Midbrain (tissue), 1 donor: ENCODE data around the gene MBP.

Experiments used
- DNase-seq: peaks from one replicate; lab custom pipeline; 2025; lab: John Stamatoyannopoulos, UW

MBP gene

DNA sequence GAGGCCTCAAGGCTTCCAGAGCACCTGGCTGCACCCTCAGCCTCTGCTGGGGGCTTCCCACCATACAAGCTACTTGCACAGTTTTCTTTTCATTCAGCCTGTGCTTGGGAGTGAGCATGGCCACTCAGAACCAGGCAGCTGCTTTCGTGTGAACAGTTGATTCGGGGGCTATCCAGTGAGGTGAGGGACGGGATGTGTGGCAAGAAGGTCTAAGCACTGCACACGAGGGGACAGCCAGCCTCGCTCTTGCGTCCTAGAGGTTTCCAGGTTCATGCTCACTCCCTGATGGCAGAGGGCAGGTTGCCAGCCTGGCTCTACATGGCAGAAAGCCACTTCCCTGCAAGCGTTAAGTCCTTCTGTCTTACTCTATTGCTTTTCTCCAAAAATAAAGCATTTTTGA is 146.2 kb downstream of the MBP start:
- DNase-seq = no peak

DNA sequence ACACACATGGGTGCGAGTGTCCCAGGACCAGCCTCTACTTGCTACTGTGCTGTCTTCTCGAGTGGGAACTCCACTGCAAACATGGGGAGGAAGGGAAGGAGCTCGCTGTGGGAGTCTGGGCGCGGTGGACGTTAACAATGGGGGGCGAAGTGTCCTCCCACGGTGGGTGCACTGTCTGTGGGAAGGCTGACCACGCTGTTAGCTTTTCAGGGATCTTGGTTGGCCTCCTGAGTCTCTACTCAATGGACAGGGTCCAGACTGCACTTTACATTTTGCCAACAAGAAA is 146.7 kb downstream of the MBP start:
- DNase-seq = no peak

DNA sequence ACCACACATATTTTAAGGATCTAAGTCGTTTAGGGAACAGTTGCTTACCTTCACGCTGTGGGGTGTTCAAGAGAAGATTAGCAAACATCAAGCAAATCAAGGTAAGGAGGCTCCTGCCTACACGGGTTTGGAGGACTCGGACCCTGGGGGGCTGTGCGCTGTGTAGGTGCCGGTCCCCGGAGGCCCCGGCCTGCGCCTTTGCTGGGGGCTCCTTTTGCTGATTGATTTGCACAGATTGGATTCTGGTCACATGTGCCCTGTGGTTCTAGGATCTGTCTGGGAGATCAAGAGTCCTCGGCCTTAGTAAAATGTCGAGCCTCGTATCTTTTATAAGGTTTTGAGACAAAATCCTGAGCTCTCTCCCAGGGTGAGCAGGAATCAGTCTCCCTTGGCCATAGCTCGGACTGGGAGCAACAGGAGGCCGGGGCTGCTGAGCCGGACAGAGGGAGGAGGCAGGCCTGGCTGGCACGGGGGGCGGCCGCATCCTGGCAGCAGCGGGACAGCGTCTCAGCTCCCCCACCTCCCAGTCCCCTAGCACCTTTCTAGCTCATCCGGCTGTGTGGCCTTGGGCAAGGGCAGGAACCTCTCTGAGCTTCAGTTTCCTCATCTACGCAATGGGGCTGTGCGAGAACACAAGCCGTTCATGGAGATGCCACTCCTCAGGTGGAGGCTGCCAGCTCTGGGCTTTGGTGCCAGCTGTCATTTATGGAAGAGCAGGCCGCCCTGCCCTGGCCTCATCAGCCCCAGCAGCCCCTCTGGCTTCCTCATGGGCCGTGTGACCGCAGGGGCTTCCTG is 147.2 kb downstream of the MBP start:
- no peak for DNase-seq

GRCh38 chr18:76984193-76985155 is 148.1 kb downstream of the MBP start:
- no peak for DNase-seq

DNA sequence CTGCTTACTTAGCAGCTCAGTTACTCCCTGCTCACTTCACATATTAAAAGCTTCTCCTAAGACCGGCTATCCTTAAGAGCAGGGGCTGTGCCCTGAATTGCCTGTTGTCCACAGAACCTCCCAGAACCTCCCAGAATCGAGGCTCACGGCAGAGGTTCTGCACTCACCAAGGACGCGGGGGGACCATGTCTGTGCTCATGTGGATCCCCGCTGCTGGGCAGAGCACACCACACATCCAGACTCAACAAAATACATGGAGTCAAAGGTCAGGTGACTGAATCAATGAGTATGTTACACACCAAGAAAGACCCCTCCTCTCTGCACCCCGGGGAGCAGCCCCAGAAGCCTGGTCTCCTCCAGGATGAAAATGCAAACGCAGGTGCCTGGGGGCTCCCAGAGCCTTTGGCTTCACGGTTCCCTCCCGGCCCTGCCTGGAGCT is 149.0 kb downstream of the MBP start:
- DNase-seq = no peak

DNA sequence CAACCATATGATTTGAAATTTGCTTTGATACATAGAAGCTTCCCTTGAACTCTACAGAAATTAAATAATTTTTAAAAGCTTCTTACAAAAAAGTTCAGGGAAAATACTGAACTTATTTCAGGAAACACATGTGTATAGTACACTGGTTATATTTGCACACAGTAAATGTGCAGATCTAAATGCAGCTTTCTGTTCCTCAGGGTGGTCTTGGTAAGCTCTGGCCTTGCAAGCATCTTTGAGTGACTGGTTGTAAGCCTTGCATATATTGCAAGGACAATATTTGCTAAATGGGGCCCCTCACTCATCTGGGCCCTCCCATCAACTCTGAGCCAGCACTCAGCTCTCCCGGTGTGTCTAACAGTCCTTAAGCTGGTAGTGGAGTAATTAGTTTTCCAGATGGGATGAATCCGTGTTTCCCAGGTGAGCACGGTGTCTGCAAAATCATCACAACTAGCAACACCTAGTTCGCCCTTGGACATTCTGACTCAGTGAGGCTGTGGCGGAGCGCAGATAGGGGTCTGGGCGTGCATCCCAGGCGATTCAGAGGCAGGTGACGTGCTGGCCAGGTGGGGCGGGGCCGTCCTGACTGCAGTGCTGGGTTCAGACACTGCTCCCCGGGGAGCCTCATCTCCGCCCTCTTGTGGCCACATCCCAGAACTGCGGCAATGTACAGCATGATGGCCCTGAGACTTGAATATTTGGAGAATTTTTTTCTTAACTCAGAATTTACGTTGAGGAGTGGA is 149.6 kb downstream of the MBP start:
- DNase-seq = peak; percentile 70

GRCh38 chr18:76982038-76982437 is 150.5 kb downstream of the MBP start:
- no peak for DNase-seq

DNA sequence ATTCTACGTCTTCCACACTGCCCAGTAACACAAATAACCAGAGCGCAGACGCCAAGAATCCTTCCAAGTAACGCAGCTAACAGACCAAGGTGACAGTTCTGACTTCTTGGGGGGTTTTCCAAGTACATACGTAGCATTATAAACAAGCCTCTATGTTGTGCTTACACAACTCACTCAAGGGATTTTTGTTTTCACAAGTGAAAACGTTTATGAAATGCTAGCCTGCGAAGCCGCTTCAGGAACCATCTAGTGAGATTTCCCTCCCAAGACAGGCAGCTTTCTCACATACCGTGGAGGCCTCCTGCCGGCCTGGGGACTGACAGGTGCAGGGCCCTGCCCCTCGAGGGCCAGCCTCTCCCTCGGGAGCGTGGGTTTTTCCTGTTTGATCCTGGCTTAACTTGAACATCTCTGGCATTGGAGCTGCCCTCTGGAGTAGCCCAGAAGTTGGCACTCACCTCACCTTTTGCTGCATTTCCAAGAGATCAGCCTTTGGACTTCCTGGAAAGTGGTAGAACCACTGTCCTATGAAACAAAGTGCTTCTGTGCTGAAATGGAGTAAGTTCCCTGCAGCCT is 151.1 kb downstream of the MBP start:
- DNase-seq = no peak

DNA sequence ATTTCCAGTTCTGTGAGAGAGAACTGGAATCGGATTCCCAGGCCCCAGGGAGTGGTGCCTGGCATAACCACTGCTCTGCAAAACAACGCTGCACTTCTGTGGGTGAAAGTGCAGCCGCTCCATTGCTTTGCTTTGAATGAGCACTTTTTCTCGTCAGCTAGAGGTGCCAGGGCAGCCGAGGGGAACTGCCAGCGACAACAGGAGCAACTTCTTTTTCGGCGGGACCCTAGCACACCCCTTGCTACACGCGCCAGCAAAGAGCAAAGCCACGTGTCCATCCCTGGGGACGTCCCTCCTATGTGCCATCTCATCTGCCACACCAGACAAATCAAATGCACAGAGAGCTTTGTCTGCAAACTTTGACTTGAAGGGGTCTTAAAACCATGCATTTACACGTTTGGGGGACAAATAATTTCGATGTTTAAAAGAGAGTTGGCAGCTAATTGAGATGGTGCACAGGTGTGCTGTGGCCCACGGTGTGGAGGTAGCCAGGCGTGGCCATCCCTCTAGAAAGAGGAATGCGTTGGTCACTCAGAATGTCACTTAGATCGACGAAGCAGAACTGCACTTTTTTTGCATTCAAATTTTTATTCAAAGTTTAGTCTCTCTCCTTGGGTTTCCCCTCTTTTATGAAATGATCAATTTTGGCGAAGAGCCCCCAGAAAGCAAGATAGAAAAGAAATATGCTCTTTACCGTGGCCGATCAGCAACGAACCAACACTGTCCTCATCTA is 151.8 kb downstream of the MBP start:
- DNase-seq = no peak

GRCh38 chr18:76979906-76980305 is 152.7 kb downstream of the MBP start:
- no peak for DNase-seq

GRCh38 chr18:76979111-76979751 is 153.4 kb downstream of the MBP start:
- no peak for DNase-seq

DNA sequence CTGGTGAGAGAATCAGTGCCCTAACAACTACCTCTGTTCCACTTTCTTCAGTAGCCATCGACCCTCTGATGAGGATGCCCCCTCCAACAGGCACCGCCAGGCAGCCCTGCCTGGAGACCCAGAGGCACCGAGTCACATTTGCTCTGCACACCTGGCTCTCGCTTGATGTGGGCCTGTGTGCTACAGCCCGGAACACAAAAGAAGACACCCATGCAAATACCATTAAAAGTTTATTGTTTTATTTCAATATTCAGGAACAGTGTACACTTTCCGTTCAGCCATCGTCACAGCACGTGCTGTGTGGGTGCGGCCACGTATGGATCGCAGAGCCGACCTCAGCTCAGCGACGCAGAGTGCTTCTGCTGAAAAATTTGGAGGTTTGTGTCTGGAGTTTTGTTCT is 154.0 kb downstream of the MBP start:
- DNase-seq = no peak

GRCh38 chr18:76977684-76978232 is 154.8 kb downstream of the MBP start:
- DNase-seq = no peak

DNA sequence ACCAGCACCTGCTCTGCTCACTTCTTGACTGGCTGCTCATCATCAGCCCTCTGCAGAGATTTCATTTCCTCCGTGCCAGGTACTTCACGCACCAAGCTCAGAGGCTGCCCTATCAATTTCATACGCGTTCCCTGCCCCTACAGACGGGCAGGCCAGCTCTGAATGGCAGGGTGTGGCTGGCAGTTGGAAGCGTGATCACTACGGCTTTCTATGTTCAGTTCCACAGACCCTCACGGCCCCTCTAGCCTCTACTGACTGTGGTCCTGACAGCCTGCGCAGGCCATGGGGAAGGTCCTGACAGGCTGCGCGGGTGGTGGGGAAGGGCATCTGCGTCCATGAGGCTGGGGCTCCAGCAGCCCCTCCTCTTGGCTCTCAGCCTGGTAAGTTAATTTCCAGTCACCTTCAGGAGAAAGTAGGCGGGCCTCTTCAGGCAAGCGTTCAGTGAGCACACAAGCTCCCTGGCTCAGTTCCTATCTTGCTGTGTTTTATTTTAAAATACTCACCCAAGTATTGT is 155.4 kb downstream of the MBP start:
- no peak for DNase-seq

GRCh38 chr18:76975577-76976110 is 156.9 kb downstream of the MBP start:
- DNase-seq = no peak

DNA sequence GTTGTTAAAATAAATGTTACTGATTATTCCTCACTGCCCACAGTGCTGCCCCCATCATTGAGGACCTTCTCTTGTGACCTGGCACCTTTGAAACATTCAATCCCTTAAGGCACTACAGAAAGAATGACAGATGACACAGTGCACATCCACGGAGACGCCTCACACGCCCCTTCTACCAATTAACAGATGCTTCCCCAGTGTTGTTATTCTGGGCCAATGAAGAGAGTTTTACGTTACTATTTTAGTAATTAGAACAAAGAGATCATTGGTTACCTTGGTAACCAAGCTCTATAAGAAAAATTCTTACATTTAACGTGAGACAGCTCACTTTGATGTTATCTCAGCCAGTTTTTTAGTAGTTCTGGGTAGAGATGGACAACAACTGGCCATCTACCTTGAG is 158.2 kb downstream of the MBP start:
- no peak for DNase-seq

- DNase-seq = no peak
Measured at GRCh38 chr18:76973520-76974266, 158.9 kb downstream of the MBP start.

- DNase-seq = no peak
Measured at GRCh38 chr18:76972846-76973519, 159.6 kb downstream of the MBP start.

- no peak for DNase-seq
Measured at GRCh38 chr18:76972241-76972640, 160.3 kb downstream of the MBP start.
